Measurements from ENCODE around the gene WIPI1.

DNA sequence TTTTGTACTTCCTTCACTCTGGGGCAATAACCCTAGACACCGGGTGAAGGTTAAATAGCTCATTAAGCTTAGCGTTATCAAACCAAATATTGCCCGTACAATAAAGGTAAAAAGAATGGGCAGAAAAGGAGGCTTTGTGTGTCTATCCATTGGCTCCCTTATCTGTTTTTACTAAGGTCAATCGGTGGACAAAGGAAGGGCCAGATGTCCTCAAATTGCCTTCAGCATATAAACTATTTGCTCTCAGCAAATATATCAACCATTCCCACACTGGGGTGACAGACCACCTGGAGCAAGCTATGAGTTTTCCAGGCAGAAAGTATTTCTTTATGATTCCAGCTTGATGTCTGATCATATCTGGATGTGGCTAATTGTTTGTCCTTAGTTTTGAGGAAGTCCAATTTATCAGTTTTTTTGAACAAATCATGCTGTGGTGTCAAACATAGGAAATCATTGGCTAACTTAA, 25.3 kb upstream of the WIPI1 start:
- TF ChIP-seq MYC (IDR thresholded peaks at IDR 0.05; ENCODE audit: low read depth, low read length), result no peak
- TF ChIP-seq, protein P1, sequence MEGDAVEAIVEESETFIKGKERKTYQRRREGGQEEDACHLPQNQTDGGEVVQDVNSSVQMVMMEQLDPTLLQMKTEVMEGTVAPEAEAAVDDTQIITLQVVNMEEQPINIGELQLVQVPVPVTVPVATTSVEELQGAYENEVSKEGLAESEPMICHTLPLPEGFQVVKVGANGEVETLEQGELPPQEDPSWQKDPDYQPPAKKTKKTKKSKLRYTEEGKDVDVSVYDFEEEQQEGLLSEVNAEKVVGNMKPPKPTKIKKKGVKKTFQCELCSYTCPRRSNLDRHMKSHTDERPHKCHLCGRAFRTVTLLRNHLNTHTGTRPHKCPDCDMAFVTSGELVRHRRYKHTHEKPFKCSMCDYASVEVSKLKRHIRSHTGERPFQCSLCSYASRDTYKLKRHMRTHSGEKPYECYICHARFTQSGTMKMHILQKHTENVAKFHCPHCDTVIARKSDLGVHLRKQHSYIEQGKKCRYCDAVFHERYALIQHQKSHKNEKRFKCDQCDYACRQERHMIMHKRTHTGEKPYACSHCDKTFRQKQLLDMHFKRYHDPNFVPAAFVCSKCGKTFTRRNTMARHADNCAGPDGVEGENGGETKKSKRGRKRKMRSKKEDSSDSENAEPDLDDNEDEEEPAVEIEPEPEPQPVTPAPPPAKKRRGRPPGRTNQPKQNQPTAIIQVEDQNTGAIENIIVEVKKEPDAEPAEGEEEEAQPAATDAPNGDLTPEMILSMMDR (IDR thresholded peaks at IDR 0.05; ENCODE audit: low read depth, low read length), result no peak

All from NB4 (cell line).